ENCODE data around the gene TMEM54.
"Not testable (repeated sequence)": the region's sequence is repeated elsewhere in the genome, so short reads cannot be mapped to it uniquely, and the experiment has no call there.

Gene TMEM54

DNA sequence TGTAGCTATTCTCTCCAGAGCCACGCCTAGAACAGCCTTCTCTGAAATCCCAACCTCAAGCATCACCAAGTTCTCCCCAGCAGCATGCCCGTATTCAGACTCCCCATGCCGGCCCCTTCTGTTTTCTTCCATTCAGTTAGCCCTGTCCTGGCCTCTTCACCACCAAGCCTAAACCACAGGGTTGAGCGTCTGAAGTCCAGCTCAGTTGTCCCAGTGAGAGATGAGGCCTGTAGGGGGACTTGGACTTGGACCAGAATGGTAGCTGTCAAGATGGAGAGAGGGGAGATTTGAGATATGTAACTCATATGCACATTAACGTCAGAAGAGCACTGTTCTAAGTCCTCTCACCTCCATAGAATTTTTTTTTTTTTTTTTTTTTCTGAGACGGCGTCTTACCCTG lies 5.5 kb upstream of the TMEM54 start:
- H3K9ac ChIP-seq (ENCODE audit: low read length), result no peak overlapping the region

DNA sequence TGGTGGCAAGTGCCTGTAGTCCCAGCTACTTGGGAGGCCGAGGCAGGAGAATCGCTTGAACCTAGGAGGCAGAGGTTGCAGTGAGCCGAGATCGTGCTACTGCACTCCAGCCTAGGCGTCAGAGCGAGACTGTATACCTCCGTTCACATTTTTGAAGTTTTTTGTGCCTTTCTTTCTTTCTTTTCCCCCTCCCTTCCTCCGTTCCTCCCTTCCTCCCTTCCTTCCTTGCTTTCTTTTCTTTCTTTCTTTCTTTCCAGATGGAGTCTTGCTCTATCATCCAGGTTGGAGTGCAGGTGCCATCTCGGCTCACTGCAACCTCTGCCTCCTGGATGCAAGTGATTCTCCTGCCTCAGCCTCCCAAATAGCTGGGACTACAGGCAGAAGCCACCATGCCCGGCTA lies 4.4 kb upstream of the TMEM54 start:
- not testable (repeated sequence) for H3F3A ChIP-seq (ENCODE audit: insufficient read depth, low read length); H3K9me3 ChIP-seq (replicated peaks; ENCODE audit: insufficient read depth, low read length); H3K36me3 ChIP-seq (replicated peaks; ENCODE audit: insufficient read depth, low read length)

More for the DNA sequence above, 5.5 kb upstream of the TMEM54 start:
- no peaks in the 10 kb centered on the region for H3K9me3 ChIP-seq (replicated peaks; ENCODE audit: insufficient read depth, low read length)
- H3K9me2 ChIP-seq (replicated peaks; ENCODE audit: insufficient read depth, low read length), result no peaks in the 10 kb centered on the region
- H3K36me3 ChIP-seq (replicated peaks; ENCODE audit: insufficient read depth, low read length), result no peaks in the 10 kb centered on the region
- H3K79me2 ChIP-seq (ENCODE audit: low read length), result no peaks in the 10 kb centered on the region
- no peak overlapping the region for H2AFZ ChIP-seq (ENCODE audit: low read length)
- no peak overlapping the region for H3K4me3 ChIP-seq (ENCODE audit: low read length)
- H3K4me2 ChIP-seq (ENCODE audit: low read depth, low read length), result no peak overlapping the region
- TF ChIP-seq, protein P1, sequence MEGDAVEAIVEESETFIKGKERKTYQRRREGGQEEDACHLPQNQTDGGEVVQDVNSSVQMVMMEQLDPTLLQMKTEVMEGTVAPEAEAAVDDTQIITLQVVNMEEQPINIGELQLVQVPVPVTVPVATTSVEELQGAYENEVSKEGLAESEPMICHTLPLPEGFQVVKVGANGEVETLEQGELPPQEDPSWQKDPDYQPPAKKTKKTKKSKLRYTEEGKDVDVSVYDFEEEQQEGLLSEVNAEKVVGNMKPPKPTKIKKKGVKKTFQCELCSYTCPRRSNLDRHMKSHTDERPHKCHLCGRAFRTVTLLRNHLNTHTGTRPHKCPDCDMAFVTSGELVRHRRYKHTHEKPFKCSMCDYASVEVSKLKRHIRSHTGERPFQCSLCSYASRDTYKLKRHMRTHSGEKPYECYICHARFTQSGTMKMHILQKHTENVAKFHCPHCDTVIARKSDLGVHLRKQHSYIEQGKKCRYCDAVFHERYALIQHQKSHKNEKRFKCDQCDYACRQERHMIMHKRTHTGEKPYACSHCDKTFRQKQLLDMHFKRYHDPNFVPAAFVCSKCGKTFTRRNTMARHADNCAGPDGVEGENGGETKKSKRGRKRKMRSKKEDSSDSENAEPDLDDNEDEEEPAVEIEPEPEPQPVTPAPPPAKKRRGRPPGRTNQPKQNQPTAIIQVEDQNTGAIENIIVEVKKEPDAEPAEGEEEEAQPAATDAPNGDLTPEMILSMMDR (IDR thresholded peaks at IDR 0.05; ENCODE audit: low read length), result no peak
- no peak for TF ChIP-seq EZH2 (optimal IDR thresholded peaks at IDR 0.05; ENCODE audit: low read depth, low read length)
- no peak for TF ChIP-seq EZH2phosphoT487 (IDR thresholded peaks at IDR 0.05; ENCODE audit: low read length)
- H3K27me3 ChIP-seq (replicated peaks; ENCODE audit: insufficient read depth, low read length), result 0 out of 2 replicates have a peak, but pooled peaks cover 1% of the 10 kb centered on the region
- no peaks in the 10 kb centered on the region for H3K4me1 ChIP-seq (ENCODE audit: low read length)
- no peaks in the 10 kb centered on the region for H3F3A ChIP-seq (ENCODE audit: insufficient read depth, low read length)
- DNase-seq, result no peak
- no peak overlapping the region for H3K27ac ChIP-seq (ENCODE audit: low read length)
- no peaks in the 10 kb centered on the region for H4K20me1 ChIP-seq (ENCODE audit: insufficient read depth, low read length)

DNA sequence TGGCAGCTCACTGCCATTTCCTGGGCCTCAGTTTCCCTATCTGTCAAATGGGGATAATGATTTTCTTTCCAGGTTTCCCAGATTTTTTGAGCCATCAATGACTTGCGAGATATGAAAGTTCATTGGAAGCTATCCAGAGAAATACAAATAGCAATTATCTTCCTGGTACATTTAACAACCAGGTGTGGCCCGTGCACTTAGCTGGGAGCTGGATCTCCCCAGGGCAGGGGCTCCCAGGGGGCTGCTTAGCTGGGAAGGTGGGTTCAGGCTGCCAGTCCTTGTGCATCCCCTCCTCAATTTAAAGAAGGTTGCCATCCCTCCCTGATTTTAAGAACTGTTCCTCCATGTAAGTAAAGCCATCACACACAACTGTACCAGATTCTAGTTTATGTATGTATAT lies 3.6 kb upstream of the TMEM54 start:
- no peak for TF ChIP-seq EZH2 (optimal IDR thresholded peaks at IDR 0.05; ENCODE audit: low read depth, low read length)
- TF ChIP-seq, protein P1 (IDR thresholded peaks at IDR 0.05; ENCODE audit: low read length), result no peak
- no peak for TF ChIP-seq EZH2phosphoT487 (IDR thresholded peaks at IDR 0.05; ENCODE audit: low read length)
- Histone ChIP-seq H3K79me2 (ENCODE audit: low read length) (no peaks in the 10 kb centered on the region), H3K4me3 (ENCODE audit: low read length) (no peak overlapping the region), H3K27ac (ENCODE audit: low read length) (no peak overlapping the region), H3K4me2 (ENCODE audit: low read depth, low read length) (no peak overlapping the region), H3K27me3 (replicated peaks; ENCODE audit: insufficient read depth, low read length) (peaks cover 11% of the 10 kb centered on the region), H3K9ac (ENCODE audit: low read length) (no peak overlapping the region), H4K20me1 (ENCODE audit: insufficient read depth, low read length) (no peaks in the 10 kb centered on the region), H3K4me1 (ENCODE audit: low read length) (no peaks in the 10 kb centered on the region), H3K9me2 (replicated peaks; ENCODE audit: insufficient read depth, low read length) (no peaks in the 10 kb centered on the region), H2AFZ (ENCODE audit: low read length) (no peak overlapping the region), H3K9me3 (replicated peaks; ENCODE audit: insufficient read depth, low read length) (no peaks in the 10 kb centered on the region), H3F3A (ENCODE audit: insufficient read depth, low read length) (no peaks in the 10 kb centered on the region), H3K36me3 (replicated peaks; ENCODE audit: insufficient read depth, low read length) (no peaks in the 10 kb centered on the region)
- no peak for DNase-seq

More for the DNA sequence above, 4.4 kb upstream of the TMEM54 start:
- H3K9me2 ChIP-seq (replicated peaks; ENCODE audit: insufficient read depth, low read length); H3K27ac ChIP-seq (ENCODE audit: low read length); H3K4me1 ChIP-seq (ENCODE audit: low read length); H3K4me3 ChIP-seq (ENCODE audit: low read length); H3K4me2 ChIP-seq (ENCODE audit: low read depth, low read length); DNase-seq; H3K27me3 ChIP-seq (replicated peaks; ENCODE audit: insufficient read depth, low read length); H2AFZ ChIP-seq (ENCODE audit: low read length); H3K9ac ChIP-seq (ENCODE audit: low read length); H3K79me2 ChIP-seq (ENCODE audit: low read length); H4K20me1 ChIP-seq (ENCODE audit: insufficient read depth, low read length): not testable (repeated sequence)

DNA sequence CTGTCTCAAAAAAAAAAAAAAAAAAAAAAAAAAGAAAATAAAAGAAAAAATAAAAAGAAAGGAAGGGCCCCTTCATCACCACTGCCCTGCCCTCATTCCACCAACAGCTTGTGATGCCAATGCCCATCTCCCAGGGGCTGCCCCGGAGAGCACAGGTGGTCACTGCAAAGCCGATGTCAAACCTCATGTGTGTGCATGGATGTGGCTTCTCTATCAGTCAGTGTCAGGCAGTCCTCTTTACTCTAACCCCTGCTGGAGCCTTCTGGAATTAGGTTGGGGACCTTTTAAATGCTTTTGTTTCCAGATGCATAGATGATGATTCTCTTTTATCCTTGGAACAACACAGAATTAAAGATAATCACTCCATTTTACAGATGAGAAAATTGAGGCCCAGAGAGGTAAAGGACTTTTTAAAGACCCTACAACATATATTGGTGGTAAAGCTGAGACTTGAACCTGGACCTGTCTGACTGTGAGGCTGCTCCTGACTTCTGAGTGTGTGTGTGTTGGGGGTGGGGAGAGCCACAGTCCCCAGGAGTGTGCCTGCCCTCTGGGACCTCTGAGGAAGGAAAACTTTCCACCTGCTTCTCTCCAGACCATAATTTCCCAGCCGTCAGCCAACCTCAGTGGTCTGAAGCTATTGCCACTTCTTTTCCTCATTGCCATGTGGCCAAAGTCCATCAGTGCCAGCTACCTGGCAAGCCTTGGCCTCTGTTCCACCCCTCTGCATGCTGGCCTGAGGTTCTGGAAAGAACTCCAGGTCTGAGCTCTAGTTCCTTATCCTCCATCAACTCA lies 3.0 kb upstream of the TMEM54 start:
- Histone ChIP-seq H3K4me2 (ENCODE audit: low read depth, low read length) (no peak overlapping the region), H3K9me2 (replicated peaks; ENCODE audit: insufficient read depth, low read length) (no peaks in the 10 kb centered on the region), H3K79me2 (ENCODE audit: low read length) (no peaks in the 10 kb centered on the region), H2AFZ (ENCODE audit: low read length) (no peak overlapping the region), H3K4me1 (ENCODE audit: low read length) (no peaks in the 10 kb centered on the region), H3K4me3 (ENCODE audit: low read length) (no peak overlapping the region), H3K9me3 (replicated peaks; ENCODE audit: insufficient read depth, low read length) (no peaks in the 10 kb centered on the region), H3K36me3 (replicated peaks; ENCODE audit: insufficient read depth, low read length) (no peaks in the 10 kb centered on the region), H3K9ac (ENCODE audit: low read length) (no peak overlapping the region), H3K27ac (ENCODE audit: low read length) (no peak overlapping the region), H3F3A (ENCODE audit: insufficient read depth, low read length) (no peaks in the 10 kb centered on the region), H4K20me1 (ENCODE audit: insufficient read depth, low read length) (no peaks in the 10 kb centered on the region), H3K27me3 (replicated peaks; ENCODE audit: insufficient read depth, low read length) (peaks cover 11% of the 10 kb centered on the region)
- DNase-seq, result no peak
- TF ChIP-seq, protein P1 (IDR thresholded peaks at IDR 0.05; ENCODE audit: low read length), result no peak
- TF ChIP-seq EZH2 (optimal IDR thresholded peaks at IDR 0.05; ENCODE audit: low read depth, low read length), result no peak
- no peak for TF ChIP-seq EZH2phosphoT487 (IDR thresholded peaks at IDR 0.05; ENCODE audit: low read length)

Data from MM.1S (cell line).